CD4-positive, alpha-beta memory T cell (primary cell): ENCODE data around the gene COL4A5. TPM values are rescaled to one million over a fixed set of nuclear protein-coding genes. Genes with fewer than 3 reads are reported as not detected.

Experiments
- CTCF ChIA-PET: fragments of 350-600 bp; sonication (Branson Sonifier 250); formaldehyde crosslinking; loops from one replicate; lab custom pipeline; 2021; ENCODE audit warnings: inconsistent platforms; ENCODE audit not compliant: partially characterized antibody; lab: Charles Lee
- POLR2A ChIA-PET: fragments of 350-600 bp; sonication (Branson Sonifier 250); formaldehyde crosslinking; loops from one replicate; lab custom pipeline; 2021; ENCODE audit not compliant: partially characterized antibody; lab: Charles Lee
- DNase-seq, 5 donors: peaks; one replicate each; pipeline versions ENCODE4 v3.0.0 to v3.0.0-alpha.2; 2020 to 2022; ENCODE audit warnings: mixed read lengths in 1 of 5
- H3K27ac ChIP-seq: one replicate; pipeline ENCODE4 v1.7.0; 2013; ENCODE audit warnings: low read depth, low read length
- H3K27me3 ChIP-seq: 2 replicates; pipeline ENCODE4 v1.7.0; 2013; ENCODE audit warnings: mild to moderate bottlenecking, low read length, moderate library complexity; ENCODE audit not compliant: insufficient read depth
- H3K36me3 ChIP-seq: 2 replicates; pipeline ENCODE4 v1.7.0; 2013; ENCODE audit warnings: mild to moderate bottlenecking, low read length, moderate library complexity; ENCODE audit not compliant: insufficient read depth
- H3K4me1 ChIP-seq: 2 replicates; pipeline ENCODE4 v1.7.0; 2013; ENCODE audit warnings: mild to moderate bottlenecking, low read length, moderate library complexity; ENCODE audit not compliant: insufficient read depth
- H3K4me3 ChIP-seq, 2 donors: one replicate each; pipeline ENCODE4 v1.7.0; 2013; ENCODE audit warnings: low read length in 2 of 2, mild to moderate bottlenecking in 1 of 2
- H3K9me3 ChIP-seq, 2 donors: one replicate each; pipeline ENCODE4 v1.7.0; 2013; ENCODE audit warnings: low read length in 2 of 2, control low read depth in 1 of 2; ENCODE audit not compliant: control insufficient read depth in 1 of 2
- H3K27ac Mint-ChIP-seq, 7 donors: one replicate each; pipeline ENCODE4 v1.8.0; 2020 to 2021; ENCODE audit warnings: mixed read lengths in 7 of 7, mild to moderate bottlenecking in 6 of 7, inconsistent platforms in 3 of 7, moderate library complexity in 3 of 7
- H3K27me3 Mint-ChIP-seq, 2 donors: one replicate each; pipeline ENCODE4 v1.8.0; 2020 to 2021; ENCODE audit warnings: mixed read lengths in 2 of 2
- H3K36me3 Mint-ChIP-seq, 2 donors: one replicate each; pipeline ENCODE4 v1.8.0; 2020 to 2021; ENCODE audit warnings: mixed read lengths in 2 of 2, inconsistent platforms in 1 of 2, mild to moderate bottlenecking in 1 of 2
- H3K4me1 Mint-ChIP-seq, 4 donors: one replicate each; pipeline ENCODE4 v1.8.0; 2020 to 2021; ENCODE audit warnings: mixed read lengths in 4 of 4, mild to moderate bottlenecking in 1 of 4
- H3K4me3 Mint-ChIP-seq, 8 donors: one replicate each; pipeline ENCODE4 v1.8.0; 2020 to 2021; ENCODE audit warnings: mixed read lengths in 8 of 8, mild to moderate bottlenecking in 7 of 8, moderate library complexity in 6 of 8, inconsistent platforms in 3 of 8
- H3K9me3 Mint-ChIP-seq, 8 donors: one replicate each; pipeline ENCODE4 v1.8.0; 2020 to 2021; ENCODE audit warnings: mixed read lengths in 8 of 8, mild to moderate bottlenecking in 5 of 8, inconsistent platforms in 3 of 8, moderate library complexity in 1 of 8
- intact Hi-C: fragments of 100-400 bp; cut with micrococcal nuclease; formaldehyde crosslinking; loops from one replicate; pipeline ENCODE4 v1.15.1; 2023
- polyA plus RNA-seq, 2 donors: library from polyadenylated mRNA; unstranded; fragments of 300-500 nt; fragmentation: Illumina TruSeq; gene quantifications; one replicate each; pipeline ENCODE4 v1.2.3, GENCODE V29; 2021
- total RNA-seq, 2 experiments: library from RNA; stranded (reverse); gene quantifications; one replicate each; pipeline ENCODE4 v1.2.3, GENCODE V29; 2021

The COL4A5 gene
- total and polyA plus RNA-seq, 4 experiments from 2014 or later, result not detected

- Histone ChIP-seq H3K4me1 (no peaks in the 10 kb centered on the region), H3K27ac (no peak overlapping the region), H3K4me3 (no peak overlapping the region), H3K9me3 (no peaks in the 10 kb centered on the region), H3K27me3 (no peaks in the 10 kb centered on the region), H3K36me3 (no peaks in the 10 kb centered on the region)
- peaks cover 0 to 2% (median 0%) of the 10 kb centered on the region in 8 donors for H3K9me3 Mint-ChIP-seq
- H3K36me3 Mint-ChIP-seq, result no peaks in the 10 kb centered on the region
- intact Hi-C loops, result no loop called here
- H3K27me3 Mint-ChIP-seq, result no peaks in the 10 kb centered on the region
- DNase-seq, result no peak
- ChIA-PET CTCF (no interaction called here), POLR2A (no interaction called here)
- no peak overlapping the region for H3K4me3 Mint-ChIP-seq
- no peaks in the 10 kb centered on the region for H3K4me1 Mint-ChIP-seq
- no peak overlapping the region for H3K27ac Mint-ChIP-seq
Observed at GRCh38 chrX:108412783-108413182, 26.9 kb upstream of the COL4A5 start.

- H3K27me3 Mint-ChIP-seq, result no peaks in the 10 kb centered on the region
- CTCF ChIA-PET, result no interaction called here
- no peak for DNase-seq
- Histone ChIP-seq H3K4me3 (no peak overlapping the region), H3K9me3 (no peaks in the 10 kb centered on the region), H3K27me3 (no peaks in the 10 kb centered on the region), H3K27ac (no peak overlapping the region), H3K36me3 (no peaks in the 10 kb centered on the region), H3K4me1 (no peaks in the 10 kb centered on the region)
- POLR2A ChIA-PET, result no interaction called here
- H3K4me3 Mint-ChIP-seq, result no peak overlapping the region
- H3K9me3 Mint-ChIP-seq, result peaks cover 0 to 2% (median 0%) of the 10 kb centered on the region in 8 donors
- no peak overlapping the region for H3K27ac Mint-ChIP-seq
- H3K4me1 Mint-ChIP-seq, result no peaks in the 10 kb centered on the region
- no peaks in the 10 kb centered on the region for H3K36me3 Mint-ChIP-seq
- intact Hi-C loops, result no loop called here
Observed at GRCh38 chrX:108415146-108415545, 24.5 kb upstream of the COL4A5 start.

GRCh38 chrX:108415891-108416290 is 23.7 kb upstream of the COL4A5 start:
- peaks cover 0 to 2% (median 0%) of the 10 kb centered on the region in 8 donors for H3K9me3 Mint-ChIP-seq
- H3K9me3 ChIP-seq, result no peaks in the 10 kb centered on the region
- H3K27ac Mint-ChIP-seq, result no peak overlapping the region

GRCh38 chrX:108417257-108417656 is 22.4 kb upstream of the COL4A5 start:
- DNase-seq, result no peak
- ChIA-PET CTCF (no interaction called here), POLR2A (no interaction called here)
- Mint-ChIP-seq H3K27ac (no peak overlapping the region), H3K4me1 (no peaks in the 10 kb centered on the region), H3K36me3 (no peaks in the 10 kb centered on the region), H3K9me3 (peaks cover 0 to 2% (median 0%) of the 10 kb centered on the region in 8 donors), H3K27me3 (no peaks in the 10 kb centered on the region), H3K4me3 (no peak overlapping the region)
- H3K9me3 ChIP-seq, result no peaks in the 10 kb centered on the region
- no peaks in the 10 kb centered on the region for H3K36me3 ChIP-seq
- H3K4me3 ChIP-seq, result no peak overlapping the region
- no peaks in the 10 kb centered on the region for H3K4me1 ChIP-seq
- intact Hi-C loops, result no loop called here
- no peaks in the 10 kb centered on the region for H3K27me3 ChIP-seq
- no peak overlapping the region for H3K27ac ChIP-seq

More at GRCh38 chrX:108415891-108416290, 23.7 kb upstream of the COL4A5 start:
- H3K27me3 ChIP-seq, result no peaks in the 10 kb centered on the region
- no peaks in the 10 kb centered on the region for H3K36me3 ChIP-seq
- no peak overlapping the region for H3K4me3 ChIP-seq
- CTCF ChIA-PET, result no interaction called here
- Mint-ChIP-seq H3K4me3 (no peak overlapping the region), H3K36me3 (no peaks in the 10 kb centered on the region), H3K27me3 (no peaks in the 10 kb centered on the region), H3K4me1 (no peaks in the 10 kb centered on the region)
- no peaks in the 10 kb centered on the region for H3K4me1 ChIP-seq
- intact Hi-C loops, result no loop called here
- no peak overlapping the region for H3K27ac ChIP-seq
- POLR2A ChIA-PET, result no interaction called here
- DNase-seq, result no peak

- H3K4me3 ChIP-seq, result no peak overlapping the region
- H3K36me3 ChIP-seq, result no peaks in the 10 kb centered on the region
- Mint-ChIP-seq H3K4me3 (no peak overlapping the region), H3K36me3 (no peaks in the 10 kb centered on the region), H3K4me1 (no peaks in the 10 kb centered on the region), H3K27ac (no peak overlapping the region), H3K9me3 (no peaks in the 10 kb centered on the region), H3K27me3 (no peaks in the 10 kb centered on the region)
- no peaks in the 10 kb centered on the region for H3K4me1 ChIP-seq
- ChIA-PET CTCF (no interaction called here), POLR2A (no interaction called here)
- intact Hi-C loops, result no loop called here
- no peak for DNase-seq
- H3K27ac ChIP-seq, result no peak overlapping the region
- H3K27me3 ChIP-seq, result no peaks in the 10 kb centered on the region
- no peaks in the 10 kb centered on the region for H3K9me3 ChIP-seq
Observed at GRCh38 chrX:108419401-108419800, 20.2 kb upstream of the COL4A5 start.

- CTCF ChIA-PET, result no interaction called here
- DNase-seq, result no peak
- Mint-ChIP-seq H3K27ac (no peak overlapping the region), H3K4me1 (no peaks in the 10 kb centered on the region), H3K27me3 (no peaks in the 10 kb centered on the region), H3K9me3 (no peaks in the 10 kb centered on the region), H3K36me3 (no peaks in the 10 kb centered on the region), H3K4me3 (no peak overlapping the region)
- POLR2A ChIA-PET, result no interaction called here
- no peaks in the 10 kb centered on the region for H3K36me3 ChIP-seq
- H3K9me3 ChIP-seq, result no peaks in the 10 kb centered on the region
- no peaks in the 10 kb centered on the region for H3K4me1 ChIP-seq
- no peak overlapping the region for H3K27ac ChIP-seq
- no peak overlapping the region for H3K4me3 ChIP-seq
- intact Hi-C loops, result no loop called here
- no peaks in the 10 kb centered on the region for H3K27me3 ChIP-seq
Observed at GRCh38 chrX:108420481-108420880, 19.2 kb upstream of the COL4A5 start.

GRCh38 chrX:108426262-108426661 is 13.4 kb upstream of the COL4A5 start:
- no peaks in the 10 kb centered on the region for H3K4me1 Mint-ChIP-seq
- H3K4me3 Mint-ChIP-seq, result no peak overlapping the region
- Histone ChIP-seq H3K4me3 (no peak overlapping the region), H3K27ac (no peak overlapping the region), H3K27me3 (no peaks in the 10 kb centered on the region), H3K9me3 (no peaks in the 10 kb centered on the region), H3K36me3 (no peaks in the 10 kb centered on the region), H3K4me1 (no peaks in the 10 kb centered on the region)
- H3K27ac Mint-ChIP-seq, result no peak overlapping the region
- intact Hi-C loops, result no loop called here
- ChIA-PET CTCF (no interaction called here), POLR2A (no interaction called here)
- H3K36me3 Mint-ChIP-seq, result no peaks in the 10 kb centered on the region
- no peaks in the 10 kb centered on the region for H3K27me3 Mint-ChIP-seq
- H3K9me3 Mint-ChIP-seq, result no peaks in the 10 kb centered on the region
- no peak for DNase-seq

GRCh38 chrX:108435261-108435660 is 4.4 kb upstream of the COL4A5 start:
- H3K4me1 Mint-ChIP-seq, result peaks cover 0 to 8% (median 1%) of the 10 kb centered on the region in 4 donors
- Histone ChIP-seq H3K36me3 (no peaks in the 10 kb centered on the region), H3K4me3 (no peak overlapping the region), H3K27me3 (no peaks in the 10 kb centered on the region), H3K27ac (no peak overlapping the region), H3K4me1 (no peaks in the 10 kb centered on the region), H3K9me3 (no peaks in the 10 kb centered on the region)
- no peak for DNase-seq
- H3K27me3 Mint-ChIP-seq, result peaks cover 5 to 14% of the 10 kb centered on the region in 2 donors
- CTCF ChIA-PET, result no interaction called here
- no peaks in the 10 kb centered on the region for H3K9me3 Mint-ChIP-seq
- H3K27ac Mint-ChIP-seq, result no peak overlapping the region
- no peak overlapping the region for H3K4me3 Mint-ChIP-seq
- intact Hi-C loops, result no loop called here
- POLR2A ChIA-PET, result no interaction called here
- H3K36me3 Mint-ChIP-seq, result no peaks in the 10 kb centered on the region
